ENCODE results near the gene RGS2.

The RGS2 gene

GRCh38 chr1:192849442-192849841 is 40.6 kb downstream of the RGS2 start:
- H3K9me3 ChIP-seq (ENCODE audit: control insufficient read depth, low read length): no peaks in the 10 kb centered on the region
- 95 to 96% methylated on average over 3 of the region's 3 CpGs for WGBS, 2 experiments
- H3K27me3 ChIP-seq (ENCODE audit: control insufficient read depth, insufficient read depth, low read length, poor library complexity, severe bottlenecking): no peaks in the 10 kb centered on the region
- no peaks in the 10 kb centered on the region for H3K4me1 ChIP-seq (ENCODE audit: control insufficient read depth, insufficient read depth, low read length)
- no peak overlapping the region for H3K27ac ChIP-seq (ENCODE audit: insufficient read depth, low read depth, low read length, poor library complexity, severe bottlenecking)
- H3K36me3 ChIP-seq (ENCODE audit: control insufficient read depth, insufficient read depth, low read length): no peaks in the 10 kb centered on the region
- H3K4me3 ChIP-seq (ENCODE audit: insufficient read depth, low read depth, low read length): no peak overlapping the region

DNA sequence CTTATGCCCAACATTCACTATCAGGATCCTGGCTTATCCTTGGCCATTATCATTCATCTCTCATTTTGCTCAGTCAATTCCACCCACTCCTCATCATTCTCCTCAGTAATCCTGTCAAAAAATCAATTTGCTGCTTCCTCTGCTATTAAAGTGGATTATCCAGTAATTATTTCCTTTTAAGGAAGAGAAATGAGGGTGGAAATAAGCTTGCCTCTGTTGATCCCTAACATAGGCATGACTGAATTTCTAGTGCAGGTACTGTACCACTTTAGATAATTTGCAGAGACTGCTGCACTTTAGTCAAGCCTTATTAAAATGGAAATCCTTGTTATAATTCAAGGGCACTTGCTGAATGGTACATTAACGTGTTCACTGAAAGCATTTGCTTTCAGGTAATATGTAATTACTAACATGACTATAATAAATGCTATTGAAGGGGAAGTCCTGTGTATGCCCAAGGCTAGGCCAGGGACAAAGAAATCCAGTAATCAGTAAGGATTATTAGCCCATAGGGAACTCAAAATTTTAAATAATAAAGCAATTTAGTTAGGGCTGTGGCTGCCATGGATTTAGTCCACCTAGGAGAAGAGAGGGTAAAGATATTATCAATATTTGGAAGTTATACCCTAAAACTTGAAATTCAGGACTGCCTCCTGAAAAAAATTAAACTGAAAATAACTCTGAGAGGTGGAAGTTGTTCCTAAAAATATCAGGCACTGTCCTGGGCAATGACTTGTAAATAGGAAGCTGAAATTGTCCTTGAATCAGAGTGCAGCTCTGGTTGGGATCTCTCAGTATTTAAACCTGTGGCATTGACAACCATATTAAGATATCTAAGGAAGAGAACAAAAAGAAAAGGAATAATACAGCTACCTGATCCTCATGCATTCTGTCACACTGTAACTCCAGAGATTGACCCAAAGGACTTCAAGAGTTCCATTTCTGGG is 43.4 kb downstream of the RGS2 start:
- Histone ChIP-seq H3K4me3 (ENCODE audit: insufficient read depth, low read depth, low read length) (no peak overlapping the region), H3K27ac (ENCODE audit: insufficient read depth, low read depth, low read length, poor library complexity, severe bottlenecking) (no peak overlapping the region)
- no CpG with 5 or more reads among the region's 1 CpG for WGBS, 2 experiments

GRCh38 chr1:192858456-192858855 is 49.6 kb downstream of the RGS2 start:
- no peaks in the 10 kb centered on the region for H3K4me1 ChIP-seq (ENCODE audit: control insufficient read depth, insufficient read depth, low read length)
- 75% methylated on average over 1 of the region's 1 CpG; no CpG with 5 or more reads in 1 of the 2 experiments for WGBS, 2 experiments
- H3K27ac ChIP-seq (ENCODE audit: insufficient read depth, low read depth, low read length, poor library complexity, severe bottlenecking): no peak overlapping the region
- H3K9me3 ChIP-seq (ENCODE audit: control insufficient read depth, low read length): no peaks in the 10 kb centered on the region
- H3K4me3 ChIP-seq (ENCODE audit: insufficient read depth, low read depth, low read length): no peak overlapping the region
- H3K36me3 ChIP-seq (ENCODE audit: control insufficient read depth, insufficient read depth, low read length): no peaks in the 10 kb centered on the region
- H3K27me3 ChIP-seq (ENCODE audit: control insufficient read depth, insufficient read depth, low read length, poor library complexity, severe bottlenecking): no peaks in the 10 kb centered on the region

More for the DNA sequence above, 43.4 kb downstream of the RGS2 start:
- no peaks in the 10 kb centered on the region for H3K27me3 ChIP-seq (ENCODE audit: control insufficient read depth, insufficient read depth, low read length, poor library complexity, severe bottlenecking)
- H3K36me3 ChIP-seq (ENCODE audit: control insufficient read depth, insufficient read depth, low read length): no peaks in the 10 kb centered on the region
- no peaks in the 10 kb centered on the region for H3K9me3 ChIP-seq (ENCODE audit: control insufficient read depth, low read length)
- H3K4me1 ChIP-seq (ENCODE audit: control insufficient read depth, insufficient read depth, low read length): no peaks in the 10 kb centered on the region

GRCh38 chr1:192859808-192860207 is 51.0 kb downstream of the RGS2 start:
- H3K36me3 ChIP-seq (ENCODE audit: control insufficient read depth, insufficient read depth, low read length): no peaks in the 10 kb centered on the region
- no peaks in the 10 kb centered on the region for H3K9me3 ChIP-seq (ENCODE audit: control insufficient read depth, low read length)
- H3K27ac ChIP-seq (ENCODE audit: insufficient read depth, low read depth, low read length, poor library complexity, severe bottlenecking): no peak overlapping the region
- H3K4me3 ChIP-seq (ENCODE audit: insufficient read depth, low read depth, low read length): no peak overlapping the region
- H3K4me1 ChIP-seq (ENCODE audit: control insufficient read depth, insufficient read depth, low read length): no peaks in the 10 kb centered on the region
- no peaks in the 10 kb centered on the region for H3K27me3 ChIP-seq (ENCODE audit: control insufficient read depth, insufficient read depth, low read length, poor library complexity, severe bottlenecking)

DNA sequence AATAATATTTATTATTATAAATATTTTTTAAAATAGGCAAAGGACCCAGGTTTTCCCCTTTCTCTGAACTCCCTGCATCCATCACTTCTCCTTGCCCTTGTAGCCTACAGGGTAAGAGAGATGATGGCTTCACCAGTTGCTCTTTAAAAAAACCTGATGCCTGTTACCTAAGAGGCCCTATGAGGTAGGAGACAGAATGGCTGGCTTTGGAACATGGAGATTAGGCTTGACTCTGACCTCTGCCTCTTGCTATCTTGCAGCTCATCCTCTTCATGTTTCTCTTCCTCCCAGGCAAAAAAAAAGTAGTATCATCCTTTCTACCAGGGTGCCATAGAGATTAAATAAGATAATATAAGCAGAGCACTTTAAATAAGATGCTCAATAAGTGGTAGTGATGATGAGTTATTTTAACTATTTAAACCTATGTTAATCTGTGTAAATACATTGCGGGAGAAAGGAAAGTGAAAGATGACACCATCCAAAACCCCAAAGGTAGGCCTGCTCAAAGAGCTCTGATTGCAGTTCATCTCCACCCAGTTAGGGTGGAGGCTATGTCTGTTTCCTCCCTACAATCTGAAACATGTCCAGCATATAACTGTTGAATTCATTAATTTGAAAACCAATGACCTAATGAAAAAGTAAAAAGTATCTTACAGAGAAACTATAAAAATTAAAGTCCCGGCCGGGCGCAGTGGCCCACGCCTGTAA is 51.8 kb downstream of the RGS2 start:
- Histone ChIP-seq H3K4me3 (ENCODE audit: insufficient read depth, low read depth, low read length) (no peak overlapping the region), H3K27me3 (ENCODE audit: control insufficient read depth, insufficient read depth, low read length, poor library complexity, severe bottlenecking) (no peaks in the 10 kb centered on the region), H3K9me3 (ENCODE audit: control insufficient read depth, low read length) (no peaks in the 10 kb centered on the region), H3K4me1 (ENCODE audit: control insufficient read depth, insufficient read depth, low read length) (no peaks in the 10 kb centered on the region), H3K36me3 (ENCODE audit: control insufficient read depth, insufficient read depth, low read length) (no peaks in the 10 kb centered on the region), H3K27ac (ENCODE audit: insufficient read depth, low read depth, low read length, poor library complexity, severe bottlenecking) (no peak overlapping the region)
- WGBS, 2 experiments: 73% methylated on average over 5 of the region's 5 CpGs

DNA sequence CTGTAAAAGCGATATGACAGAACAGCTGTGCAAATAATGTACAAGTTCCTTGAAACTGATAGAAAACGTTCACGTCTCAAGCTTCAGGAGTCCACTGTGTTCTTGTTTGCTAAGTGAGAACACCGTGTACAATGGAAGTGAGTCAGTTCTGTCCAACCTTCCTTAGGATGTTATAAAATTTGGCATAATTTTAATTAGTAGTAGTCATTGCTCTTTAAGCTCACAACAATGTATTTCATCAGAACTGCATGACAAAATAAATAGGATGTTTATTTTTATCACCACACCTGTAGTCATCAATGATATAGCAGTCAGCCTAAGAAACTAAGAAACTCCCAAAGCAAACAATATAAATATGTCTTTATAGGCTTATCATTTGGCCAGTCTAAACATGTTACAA is 53.0 kb downstream of the RGS2 start:
- WGBS, 2 experiments: 91 to 93% methylated on average over 4 of the region's 4 CpGs
- no peaks in the 10 kb centered on the region for H3K9me3 ChIP-seq (ENCODE audit: control insufficient read depth, low read length)
- H3K36me3 ChIP-seq (ENCODE audit: control insufficient read depth, insufficient read depth, low read length): no peaks in the 10 kb centered on the region
- no peaks in the 10 kb centered on the region for H3K27me3 ChIP-seq (ENCODE audit: control insufficient read depth, insufficient read depth, low read length, poor library complexity, severe bottlenecking)
- H3K4me1 ChIP-seq (ENCODE audit: control insufficient read depth, insufficient read depth, low read length): no peaks in the 10 kb centered on the region
- H3K27ac ChIP-seq (ENCODE audit: insufficient read depth, low read depth, low read length, poor library complexity, severe bottlenecking): no peak overlapping the region
- no peak overlapping the region for H3K4me3 ChIP-seq (ENCODE audit: insufficient read depth, low read depth, low read length)
